ENCODE results near the gene POLR3G. TPM values are rescaled to one million over a fixed set of nuclear protein-coding genes. Genes with fewer than 3 reads are reported as not detected.

POLR3G gene
- total and polyA plus RNA-seq, 7 experiments from 2014 or later, result 0.51 to 3.0 (median 0.95) TPM

DNA sequence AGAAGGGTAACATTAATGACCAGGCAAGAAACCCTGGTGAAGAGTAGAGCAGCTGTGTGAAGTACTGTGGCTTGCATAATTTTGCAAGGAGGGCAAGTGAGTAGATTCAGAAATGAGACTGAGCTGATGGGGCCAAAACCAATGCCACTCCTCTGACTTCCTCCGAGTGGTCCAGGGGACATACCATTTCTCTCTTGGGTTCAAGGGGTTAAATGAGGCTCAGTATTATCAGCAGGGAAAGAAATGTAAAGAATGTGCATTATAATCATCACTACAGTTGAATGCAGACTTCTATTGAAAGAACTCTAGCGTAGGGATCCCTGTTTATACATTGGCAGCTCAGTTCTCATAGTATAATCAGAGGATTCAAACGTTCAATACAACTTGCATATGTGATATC, 9.9 kb downstream of the POLR3G start:
- H3K4me3 Mint-ChIP-seq, result no peak overlapping the region
- ChIA-PET CTCF (no interaction called here), POLR2A (no interaction called here)
- H3K9me3 ChIP-seq (ENCODE audit: control insufficient read depth in 2 of 3, low read length in 3 of 3), result no peaks in the 10 kb centered on the region
- no peaks in the 10 kb centered on the region for H3K36me3 ChIP-seq (ENCODE audit: control insufficient read depth in 2 of 3, insufficient read depth in 3 of 3, low read length in 3 of 3)
- ATAC-seq (no peak), DNase-seq (no peak)
- H3K4me1 Mint-ChIP-seq, result no peaks in the 10 kb centered on the region
- no peaks in the 10 kb centered on the region for H3K27me3 Mint-ChIP-seq
- no peak overlapping the region for H3K4me3 ChIP-seq (ENCODE audit: low read length)
- intact Hi-C loops (cut with micrococcal nuclease), result no loop called here
- H3K27me3 ChIP-seq (ENCODE audit: control insufficient read depth in 2 of 2, insufficient read depth in 2 of 2, low read length in 2 of 2), result no peaks in the 10 kb centered on the region
- no peaks in the 10 kb centered on the region for H3K9me3 Mint-ChIP-seq
- no peak overlapping the region for H3K27ac Mint-ChIP-seq
- peaks cover 0 to 2% (median 0%) of the 10 kb centered on the region in 5 donors for H3K36me3 Mint-ChIP-seq
- H3K27ac ChIP-seq (ENCODE audit: low read depth, low read length), result no peak overlapping the region
- H3K4me1 ChIP-seq (ENCODE audit: control insufficient read depth in 2 of 2, insufficient read depth in 2 of 2, low read length in 2 of 2), result no peaks in the 10 kb centered on the region

DNA sequence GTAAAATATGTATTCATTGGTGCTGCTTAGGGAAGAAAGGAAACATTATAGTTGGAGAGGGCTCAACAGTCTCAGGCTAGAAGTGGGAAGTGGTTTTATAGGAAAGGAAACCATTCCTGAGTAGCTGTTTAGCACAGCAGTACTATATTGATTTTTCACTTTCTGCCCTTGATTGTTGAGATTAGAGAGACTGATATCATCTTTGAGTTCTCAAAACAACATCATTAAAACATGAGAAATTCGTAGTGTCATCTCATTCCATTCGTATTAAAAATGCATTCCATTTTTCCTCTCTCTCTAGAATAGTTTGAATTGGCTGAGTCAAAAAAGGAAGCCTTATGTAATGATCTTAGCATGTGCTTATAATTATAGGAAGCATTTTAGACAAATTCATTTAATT, 14.1 kb downstream of the POLR3G start:
- no peaks in the 10 kb centered on the region for H3K27me3 ChIP-seq (ENCODE audit: control insufficient read depth in 2 of 2, insufficient read depth in 2 of 2, low read length in 2 of 2)
- Mint-ChIP-seq H3K4me1 (no peaks in the 10 kb centered on the region), H3K4me3 (no peak overlapping the region), H3K27ac (no peak overlapping the region), H3K27me3 (no peaks in the 10 kb centered on the region), H3K9me3 (no peaks in the 10 kb centered on the region), H3K36me3 (peaks cover 0 to 2% (median 0%) of the 10 kb centered on the region in 5 donors)
- no peaks in the 10 kb centered on the region for H3K9me3 ChIP-seq (ENCODE audit: control insufficient read depth in 2 of 3, low read length in 3 of 3)
- ChIA-PET POLR2A (no interaction called here), CTCF (no interaction called here)
- DNase-seq (no peak), ATAC-seq (no peak)
- H3K4me1 ChIP-seq (ENCODE audit: control insufficient read depth in 2 of 2, insufficient read depth in 2 of 2, low read length in 2 of 2), result no peaks in the 10 kb centered on the region
- H3K27ac ChIP-seq (ENCODE audit: low read depth, low read length), result no peak overlapping the region
- no peak overlapping the region for H3K4me3 ChIP-seq (ENCODE audit: low read length)
- intact Hi-C loops (cut with micrococcal nuclease), result no loop called here
- H3K36me3 ChIP-seq (ENCODE audit: control insufficient read depth in 2 of 3, insufficient read depth in 3 of 3, low read length in 3 of 3), result no peaks in the 10 kb centered on the region

DNA sequence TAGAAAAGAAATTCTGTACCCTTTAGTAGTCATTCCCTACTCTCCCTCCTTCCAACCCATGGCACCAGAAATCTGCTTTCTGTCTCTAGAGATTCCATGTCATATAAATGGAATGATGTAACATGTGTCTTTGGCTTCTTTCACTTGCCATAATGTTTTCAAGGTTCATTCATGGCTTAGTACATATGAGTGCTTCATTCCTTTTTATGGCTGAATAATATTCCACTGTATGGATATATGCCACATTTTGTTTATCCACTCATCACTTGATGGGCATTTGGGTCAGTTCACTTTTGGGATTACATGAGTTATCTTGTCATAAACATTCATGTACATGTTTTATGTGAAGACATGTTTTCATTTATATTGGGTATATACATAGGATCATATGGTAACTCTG, 19.4 kb downstream of the POLR3G start:
- Histone ChIP-seq H3K36me3 (ENCODE audit: control insufficient read depth in 2 of 3, insufficient read depth in 3 of 3, low read length in 3 of 3) (no peaks in the 10 kb centered on the region), H3K27ac (ENCODE audit: low read depth, low read length) (no peak overlapping the region), H3K27me3 (ENCODE audit: control insufficient read depth in 2 of 2, insufficient read depth in 2 of 2, low read length in 2 of 2) (no peaks in the 10 kb centered on the region), H3K9me3 (ENCODE audit: control insufficient read depth in 2 of 3, low read length in 3 of 3) (no peaks in the 10 kb centered on the region), H3K4me3 (ENCODE audit: low read length) (no peak overlapping the region), H3K4me1 (ENCODE audit: control insufficient read depth in 2 of 2, insufficient read depth in 2 of 2, low read length in 2 of 2) (no peaks in the 10 kb centered on the region)
- DNase-seq (no peak), ATAC-seq (no peak)
- Mint-ChIP-seq H3K27me3 (no peaks in the 10 kb centered on the region), H3K36me3 (peaks cover 0 to 9% (median 4%) of the 10 kb centered on the region in 5 donors), H3K9me3 (peaks cover 0 to 3% (median 0%) of the 10 kb centered on the region in 11 donors), H3K4me3 (no peak overlapping the region), H3K27ac (no peak overlapping the region), H3K4me1 (peaks cover 0 to under 1% (median 0%) of the 10 kb centered on the region in 7 donors)
- CTCF ChIA-PET, result no interaction called here
- POLR2A ChIA-PET, result no interaction called here
- intact Hi-C loops (cut with micrococcal nuclease), result no loop called here

DNA sequence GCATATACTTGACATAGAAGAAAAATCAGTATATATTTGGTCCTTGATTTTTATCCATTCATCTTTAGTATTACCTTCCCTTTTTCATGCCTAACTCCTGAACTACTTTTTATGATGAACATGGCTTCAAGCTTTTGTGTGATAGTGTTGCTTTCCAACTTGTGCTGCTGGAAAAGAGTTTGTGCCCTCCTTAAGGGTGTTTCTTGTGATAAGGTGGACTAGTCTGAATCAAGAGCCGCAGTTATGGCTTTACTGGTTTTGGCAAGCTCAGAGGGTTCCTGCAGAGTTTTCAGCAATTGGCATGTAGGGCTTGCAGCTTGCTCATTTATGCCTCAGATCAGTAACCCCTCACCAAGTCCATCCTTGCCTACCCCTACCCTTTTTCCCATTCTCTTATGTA, 20.5 kb downstream of the POLR3G start:
- Histone ChIP-seq H3K27ac (ENCODE audit: low read depth, low read length) (no peak overlapping the region), H3K4me3 (ENCODE audit: low read length) (no peak overlapping the region), H3K27me3 (ENCODE audit: control insufficient read depth in 2 of 2, insufficient read depth in 2 of 2, low read length in 2 of 2) (no peaks in the 10 kb centered on the region), H3K4me1 (ENCODE audit: control insufficient read depth in 2 of 2, insufficient read depth in 2 of 2, low read length in 2 of 2) (no peaks in the 10 kb centered on the region), H3K36me3 (ENCODE audit: control insufficient read depth in 2 of 3, insufficient read depth in 3 of 3, low read length in 3 of 3) (no peaks in the 10 kb centered on the region), H3K9me3 (ENCODE audit: control insufficient read depth in 2 of 3, low read length in 3 of 3) (no peaks in the 10 kb centered on the region)
- Mint-ChIP-seq H3K36me3 (peaks cover 0 to 9% (median 4%) of the 10 kb centered on the region in 5 donors), H3K4me1 (peaks cover 0 to 2% (median 0%) of the 10 kb centered on the region in 7 donors), H3K9me3 (peaks cover 0 to 3% (median 0%) of the 10 kb centered on the region in 11 donors), H3K27me3 (no peaks in the 10 kb centered on the region), H3K4me3 (no peak overlapping the region), H3K27ac (no peak overlapping the region)
- ChIA-PET POLR2A (interaction anchor here (0.7 kb wide), 1 partner anchor 8 kb away, joined by 4 read pairs; no protein-coding TSS in a partner anchor), CTCF (no interaction called here)
- ATAC-seq (no peak), DNase-seq (no peak)
- intact Hi-C loops (cut with micrococcal nuclease), result no loop called here

DNA sequence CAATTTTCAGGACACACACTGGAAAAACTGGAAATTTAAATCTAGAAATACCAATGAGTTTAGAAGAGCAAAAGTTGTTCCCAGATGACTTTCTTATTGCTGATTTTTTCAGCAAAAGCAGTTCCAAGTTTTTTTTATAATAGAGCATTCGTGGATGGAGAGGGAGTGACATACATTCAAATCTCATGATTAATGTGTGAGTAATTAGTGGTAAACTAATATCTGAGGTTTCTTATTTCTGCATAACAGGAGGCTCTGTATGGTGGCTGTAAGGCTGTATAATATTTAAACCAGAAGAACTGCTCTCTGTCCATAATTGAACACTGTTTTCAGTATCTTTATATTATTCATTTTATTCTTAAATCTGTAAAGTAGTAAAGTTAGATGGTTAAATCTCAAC, 28.9 kb downstream of the POLR3G start:
- Histone ChIP-seq H3K36me3 (ENCODE audit: control insufficient read depth in 2 of 3, insufficient read depth in 3 of 3, low read length in 3 of 3) (no peaks in the 10 kb centered on the region), H3K27ac (ENCODE audit: low read depth, low read length) (no peak overlapping the region), H3K27me3 (ENCODE audit: control insufficient read depth in 2 of 2, insufficient read depth in 2 of 2, low read length in 2 of 2) (no peaks in the 10 kb centered on the region), H3K4me1 (ENCODE audit: control insufficient read depth in 2 of 2, insufficient read depth in 2 of 2, low read length in 2 of 2) (no peaks in the 10 kb centered on the region), H3K4me3 (ENCODE audit: low read length) (no peak overlapping the region), H3K9me3 (ENCODE audit: control insufficient read depth in 2 of 3, low read length in 3 of 3) (no peaks in the 10 kb centered on the region)
- intact Hi-C loops (cut with micrococcal nuclease), result no loop called here
- peaks cover 0 to 3% (median 0%) of the 10 kb centered on the region in 5 donors for H3K36me3 Mint-ChIP-seq
- DNase-seq (no peak), ATAC-seq (no peak)
- H3K4me1 Mint-ChIP-seq, result peaks cover 0 to 8% (median 2%) of the 10 kb centered on the region in 7 donors
- ChIA-PET POLR2A (no interaction called here), CTCF (no interaction called here)
- H3K9me3 Mint-ChIP-seq, result no peaks in the 10 kb centered on the region
- H3K4me3 Mint-ChIP-seq, result no peak overlapping the region
- H3K27ac Mint-ChIP-seq, result no peak overlapping the region
- no peaks in the 10 kb centered on the region for H3K27me3 Mint-ChIP-seq

DNA sequence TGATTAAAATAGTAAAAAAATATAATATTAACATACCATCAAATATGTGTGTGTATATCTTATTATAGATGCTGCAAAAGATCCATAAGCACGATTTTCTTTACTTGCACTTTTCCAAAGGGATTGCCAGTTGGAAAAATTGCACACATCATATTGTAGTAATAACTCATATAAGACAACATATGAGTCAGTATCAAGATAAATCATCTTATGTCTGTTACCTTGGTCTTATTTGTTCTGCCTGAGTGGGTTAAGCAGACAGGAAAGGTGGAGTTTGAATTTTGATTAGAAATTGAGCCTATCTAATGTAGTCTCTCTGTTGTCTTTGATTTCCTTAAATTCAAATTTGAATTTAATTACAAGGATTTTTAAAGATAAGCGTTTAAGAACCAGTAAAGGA, 30.1 kb downstream of the POLR3G start:
- H3K9me3 ChIP-seq (ENCODE audit: control insufficient read depth in 2 of 3, low read length in 3 of 3), result no peaks in the 10 kb centered on the region
- ATAC-seq, result no peak
- POLR2A ChIA-PET, result no interaction called here
- H3K4me1 Mint-ChIP-seq, result peaks cover 0 to 8% (median 0%) of the 10 kb centered on the region in 7 donors
- no peak for DNase-seq
- H3K27me3 ChIP-seq (ENCODE audit: control insufficient read depth in 2 of 2, insufficient read depth in 2 of 2, low read length in 2 of 2), result no peaks in the 10 kb centered on the region
- H3K4me3 ChIP-seq (ENCODE audit: low read length), result no peak overlapping the region
- no peaks in the 10 kb centered on the region for H3K36me3 ChIP-seq (ENCODE audit: control insufficient read depth in 2 of 3, insufficient read depth in 3 of 3, low read length in 3 of 3)
- CTCF ChIA-PET, result no interaction called here
- no peaks in the 10 kb centered on the region for H3K9me3 Mint-ChIP-seq
- no peak overlapping the region for H3K4me3 Mint-ChIP-seq
- no peaks in the 10 kb centered on the region for H3K27me3 Mint-ChIP-seq
- no peaks in the 10 kb centered on the region for H3K4me1 ChIP-seq (ENCODE audit: control insufficient read depth in 2 of 2, insufficient read depth in 2 of 2, low read length in 2 of 2)
- no peak overlapping the region for H3K27ac Mint-ChIP-seq
- peaks cover 0 to 3% (median 0%) of the 10 kb centered on the region in 5 donors for H3K36me3 Mint-ChIP-seq
- no peak overlapping the region for H3K27ac ChIP-seq (ENCODE audit: low read depth, low read length)
- intact Hi-C loops (cut with micrococcal nuclease), result no loop called here

DNA sequence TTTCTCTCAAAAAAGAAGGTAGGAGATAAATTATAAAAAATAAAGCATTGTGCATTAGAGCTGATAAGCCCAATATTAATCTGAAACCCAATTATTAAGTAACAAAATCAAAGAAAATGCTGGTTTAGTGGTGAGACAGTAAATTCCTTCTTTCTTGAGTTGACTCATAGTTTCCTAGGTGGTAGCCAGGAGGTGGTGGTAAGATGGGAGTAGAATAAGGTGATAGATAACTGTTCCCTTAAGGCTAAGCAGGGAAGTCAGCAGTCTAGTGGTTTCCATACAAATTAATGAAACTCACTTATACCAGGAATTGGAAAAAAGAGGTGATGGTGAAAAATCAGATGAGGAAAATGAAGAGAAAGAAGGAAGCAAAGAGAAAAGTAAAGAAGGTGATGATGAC, 31.6 kb downstream of the POLR3G start:
- Histone ChIP-seq H3K4me3 (ENCODE audit: low read length) (no peak overlapping the region), H3K9me3 (ENCODE audit: control insufficient read depth in 2 of 3, low read length in 3 of 3) (no peaks in the 10 kb centered on the region), H3K36me3 (ENCODE audit: control insufficient read depth in 2 of 3, insufficient read depth in 3 of 3, low read length in 3 of 3) (no peaks in the 10 kb centered on the region), H3K27me3 (ENCODE audit: control insufficient read depth in 2 of 2, insufficient read depth in 2 of 2, low read length in 2 of 2) (no peaks in the 10 kb centered on the region), H3K4me1 (ENCODE audit: control insufficient read depth in 2 of 2, insufficient read depth in 2 of 2, low read length in 2 of 2) (no peaks in the 10 kb centered on the region), H3K27ac (ENCODE audit: low read depth, low read length) (no peak overlapping the region)
- H3K4me1 Mint-ChIP-seq, result peaks cover 0 to 8% (median 0%) of the 10 kb centered on the region in 7 donors
- peaks cover 0 to 3% (median 0%) of the 10 kb centered on the region in 5 donors for H3K36me3 Mint-ChIP-seq
- H3K27ac Mint-ChIP-seq, result no peak overlapping the region
- no peak for ATAC-seq
- DNase-seq, result no peak
- POLR2A ChIA-PET, result no interaction called here
- H3K27me3 Mint-ChIP-seq, result no peaks in the 10 kb centered on the region
- intact Hi-C loops (cut with micrococcal nuclease), result no loop called here
- no peaks in the 10 kb centered on the region for H3K9me3 Mint-ChIP-seq
- CTCF ChIA-PET, result no interaction called here
- no peak overlapping the region for H3K4me3 Mint-ChIP-seq
